ENCODE measurements around the gene ACOT6. TPM values are rescaled to one million over a fixed set of nuclear protein-coding genes. Genes with fewer than 3 reads are reported as not detected.
A peak's percentile ranks its signal among the peaks of the same experiment; 100 is the strongest.
"Not testable (repeated sequence)": the region's sequence is repeated elsewhere in the genome, so short reads cannot be mapped to it uniquely, and the experiment has no call there.

The ACOT6 gene
- total RNA-seq, 1 donor from 2014 or later, result not detected

GRCh38 chr14:73594491-73594890 lies 17.8 kb upstream of the ACOT6 start:
- DNase-seq (ENCODE audit: low spot score), result no peak

- DNase-seq (ENCODE audit: low spot score), result no peak
Measured at GRCh38 chr14:73599499-73599898, 12.8 kb upstream of the ACOT6 start.

GRCh38 chr14:73602994-73603393 lies 9.3 kb upstream of the ACOT6 start:
- no peak for DNase-seq (ENCODE audit: low spot score)

- no peak for DNase-seq (ENCODE audit: low spot score)
Measured at GRCh38 chr14:73606271-73606670, 6.0 kb upstream of the ACOT6 start.

GRCh38 chr14:73607241-73607640 lies 5.1 kb upstream of the ACOT6 start:
- no peak for DNase-seq (ENCODE audit: low spot score)

GRCh38 chr14:73610687-73611086 lies 1.6 kb upstream of the ACOT6 start:
- no peak for DNase-seq (ENCODE audit: low spot score)

- no peak for DNase-seq (ENCODE audit: low spot score)
Measured at GRCh38 chr14:73613046-73613383, 698 bp downstream of the ACOT6 start.

GRCh38 chr14:73613419-73613963 lies 1.2 kb downstream of the ACOT6 start:
- no peak for DNase-seq (ENCODE audit: low spot score)

- DNase-seq (ENCODE audit: low spot score), result no peak
Measured at GRCh38 chr14:73616831-73617230, 4.5 kb downstream of the ACOT6 start.

GRCh38 chr14:73619524-73619923 lies 7.2 kb downstream of the ACOT6 start:
- DNase-seq (ENCODE audit: low spot score), result no peak

GRCh38 chr14:73620268-73620667 lies 8.0 kb downstream of the ACOT6 start:
- DNase-seq (ENCODE audit: low spot score), result no peak

- DNase-seq (ENCODE audit: low spot score), result no peak
Measured at GRCh38 chr14:73623504-73624054, 11.3 kb downstream of the ACOT6 start.

GRCh38 chr14:73625706-73626105 lies 13.4 kb downstream of the ACOT6 start:
- no peak for DNase-seq (ENCODE audit: low spot score)

- no peak for DNase-seq (ENCODE audit: low spot score)
Measured at GRCh38 chr14:73627151-73627558, 14.8 kb downstream of the ACOT6 start.

GRCh38 chr14:73630009-73630780 lies 17.9 kb downstream of the ACOT6 start:
- DNase-seq (ENCODE audit: low spot score), result no peak

- peak; percentile 66 for DNase-seq (ENCODE audit: low spot score)
Measured at GRCh38 chr14:73633116-73634010, 21.0 kb downstream of the ACOT6 start.

GRCh38 chr14:73634011-73634833 lies 21.9 kb downstream of the ACOT6 start:
- no peak for DNase-seq (ENCODE audit: low spot score)

- DNase-seq (ENCODE audit: low spot score), result not testable (repeated sequence)
Measured at GRCh38 chr14:73636355-73636754, 24.0 kb downstream of the ACOT6 start.

GRCh38 chr14:73637830-73638229 lies 25.5 kb downstream of the ACOT6 start:
- no peak for DNase-seq (ENCODE audit: low spot score)

GRCh38 chr14:73640796-73641365 lies 28.6 kb downstream of the ACOT6 start:
- DNase-seq (ENCODE audit: low spot score), result no peak

All from mucosa of gallbladder (tissue), 1 donor.